Liver (tissue), 3 donors: ENCODE data around the gene NELL1.

ENCODE experiments used
- JUND ChIP-seq, 2 donors: IDR thresholded peaks; 2 replicates each; pipeline ENCODE4 v1.6.1; 2016; ENCODE audit warnings: antibody characterized with exemption in 2 of 2
- RXRA ChIP-seq, 2 donors: IDR thresholded peaks; 2 replicates each; pipeline ENCODE4 v1.6.1; 2017 to 2018; ENCODE audit warnings: antibody characterized with exemption in 2 of 2, mild to moderate bottlenecking in 1 of 2
- TF ChIP-seq, protein P1 (sequence below): fragments of 150-350 bp; IDR thresholded peaks from 2 replicates; pipeline ENCODE4 v1.5.1; 2017; ENCODE audit warnings: improper control_type of control experiment, low read depth, low read length; ENCODE audit not compliant: missing input control
- TF ChIP-seq, protein P2 (sequence below): IDR thresholded peaks from 2 replicates; pipeline ENCODE4 v1.6.1; 2016; ENCODE audit warnings: antibody characterized with exemption, mild to moderate bottlenecking
- donor health status: healthy.
- donor health status: healthy.

DNA sequence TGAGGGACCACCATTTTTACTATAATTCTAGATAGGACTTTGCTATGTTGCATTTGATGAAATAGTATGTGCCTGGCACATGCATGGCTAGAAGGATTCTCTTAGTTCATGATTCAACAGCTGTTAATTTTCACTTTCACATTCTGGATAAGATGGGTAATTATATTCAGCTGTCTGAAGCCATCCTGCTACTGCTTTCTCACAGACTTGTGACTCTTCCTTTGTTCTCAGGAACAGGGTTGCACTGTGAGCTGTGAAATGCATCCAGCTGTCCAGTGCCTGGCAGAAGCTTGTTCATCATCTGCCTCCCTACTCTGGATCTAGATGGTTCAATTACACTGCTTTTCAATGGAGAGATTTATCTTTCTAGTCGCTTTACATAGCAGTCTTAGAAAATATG is 913.4 kb downstream of the NELL1 start:
- TF ChIP-seq, protein P1, sequence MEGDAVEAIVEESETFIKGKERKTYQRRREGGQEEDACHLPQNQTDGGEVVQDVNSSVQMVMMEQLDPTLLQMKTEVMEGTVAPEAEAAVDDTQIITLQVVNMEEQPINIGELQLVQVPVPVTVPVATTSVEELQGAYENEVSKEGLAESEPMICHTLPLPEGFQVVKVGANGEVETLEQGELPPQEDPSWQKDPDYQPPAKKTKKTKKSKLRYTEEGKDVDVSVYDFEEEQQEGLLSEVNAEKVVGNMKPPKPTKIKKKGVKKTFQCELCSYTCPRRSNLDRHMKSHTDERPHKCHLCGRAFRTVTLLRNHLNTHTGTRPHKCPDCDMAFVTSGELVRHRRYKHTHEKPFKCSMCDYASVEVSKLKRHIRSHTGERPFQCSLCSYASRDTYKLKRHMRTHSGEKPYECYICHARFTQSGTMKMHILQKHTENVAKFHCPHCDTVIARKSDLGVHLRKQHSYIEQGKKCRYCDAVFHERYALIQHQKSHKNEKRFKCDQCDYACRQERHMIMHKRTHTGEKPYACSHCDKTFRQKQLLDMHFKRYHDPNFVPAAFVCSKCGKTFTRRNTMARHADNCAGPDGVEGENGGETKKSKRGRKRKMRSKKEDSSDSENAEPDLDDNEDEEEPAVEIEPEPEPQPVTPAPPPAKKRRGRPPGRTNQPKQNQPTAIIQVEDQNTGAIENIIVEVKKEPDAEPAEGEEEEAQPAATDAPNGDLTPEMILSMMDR: no peak
- TF ChIP-seq RXRA (IDR thresholded peaks at IDR 0.05) (no peak), JUND (IDR thresholded peaks at IDR 0.05) (no peak)
- TF ChIP-seq, protein P2, sequence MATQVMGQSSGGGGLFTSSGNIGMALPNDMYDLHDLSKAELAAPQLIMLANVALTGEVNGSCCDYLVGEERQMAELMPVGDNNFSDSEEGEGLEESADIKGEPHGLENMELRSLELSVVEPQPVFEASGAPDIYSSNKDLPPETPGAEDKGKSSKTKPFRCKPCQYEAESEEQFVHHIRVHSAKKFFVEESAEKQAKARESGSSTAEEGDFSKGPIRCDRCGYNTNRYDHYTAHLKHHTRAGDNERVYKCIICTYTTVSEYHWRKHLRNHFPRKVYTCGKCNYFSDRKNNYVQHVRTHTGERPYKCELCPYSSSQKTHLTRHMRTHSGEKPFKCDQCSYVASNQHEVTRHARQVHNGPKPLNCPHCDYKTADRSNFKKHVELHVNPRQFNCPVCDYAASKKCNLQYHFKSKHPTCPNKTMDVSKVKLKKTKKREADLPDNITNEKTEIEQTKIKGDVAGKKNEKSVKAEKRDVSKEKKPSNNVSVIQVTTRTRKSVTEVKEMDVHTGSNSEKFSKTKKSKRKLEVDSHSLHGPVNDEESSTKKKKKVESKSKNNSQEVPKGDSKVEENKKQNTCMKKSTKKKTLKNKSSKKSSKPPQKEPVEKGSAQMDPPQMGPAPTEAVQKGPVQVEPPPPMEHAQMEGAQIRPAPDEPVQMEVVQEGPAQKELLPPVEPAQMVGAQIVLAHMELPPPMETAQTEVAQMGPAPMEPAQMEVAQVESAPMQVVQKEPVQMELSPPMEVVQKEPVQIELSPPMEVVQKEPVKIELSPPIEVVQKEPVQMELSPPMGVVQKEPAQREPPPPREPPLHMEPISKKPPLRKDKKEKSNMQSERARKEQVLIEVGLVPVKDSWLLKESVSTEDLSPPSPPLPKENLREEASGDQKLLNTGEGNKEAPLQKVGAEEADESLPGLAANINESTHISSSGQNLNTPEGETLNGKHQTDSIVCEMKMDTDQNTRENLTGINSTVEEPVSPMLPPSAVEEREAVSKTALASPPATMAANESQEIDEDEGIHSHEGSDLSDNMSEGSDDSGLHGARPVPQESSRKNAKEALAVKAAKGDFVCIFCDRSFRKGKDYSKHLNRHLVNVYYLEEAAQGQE: no peak
